Trophoblast cell (in vitro differentiated cells and primary cell): Measurements from ENCODE around the gene PCDH10. TPM values are rescaled to one million over a fixed set of nuclear protein-coding genes. Genes with fewer than 3 reads are reported as not detected.

Experiments used
- DNase-seq, 2 donors: peaks; one replicate each; pipeline ENCODE4 v3.0.0-alpha.2; 2016
- H2AFZ ChIP-seq: 2 replicates; pipeline ENCODE4 v1.6.1; 2013; ENCODE audit warnings: low read length, moderate library complexity, mild to moderate bottlenecking; ENCODE audit not compliant: insufficient read depth, poor library complexity
- H2AK5ac ChIP-seq: 2 replicates; pipeline ENCODE4 v1.6.1; 2013; ENCODE audit warnings: mild to moderate bottlenecking, low read length
- H2BK120ac ChIP-seq: 2 replicates; pipeline ENCODE4 v1.6.1; 2013; ENCODE audit warnings: low read length, mild to moderate bottlenecking, moderate library complexity; ENCODE audit not compliant: insufficient read depth, poor library complexity
- H2BK12ac ChIP-seq: 2 replicates; pipeline ENCODE4 v1.6.1; 2013; ENCODE audit warnings: mild to moderate bottlenecking, low read length, moderate library complexity
- H2BK5ac ChIP-seq: 2 replicates; pipeline ENCODE4 v1.6.1; 2013; ENCODE audit warnings: low read length, low read depth, moderate library complexity, mild to moderate bottlenecking; ENCODE audit not compliant: poor library complexity
- H3K14ac ChIP-seq: 2 replicates; pipeline ENCODE4 v1.6.1; 2013; ENCODE audit warnings: mild to moderate bottlenecking, low read length
- H3K18ac ChIP-seq: 2 replicates; pipeline ENCODE4 v1.6.1; 2013; ENCODE audit warnings: mild to moderate bottlenecking, low read length
- H3K23ac ChIP-seq: 2 replicates; pipeline ENCODE4 v1.6.1; 2013; ENCODE audit warnings: low read length
- H3K27ac ChIP-seq: 2 replicates; pipeline ENCODE4 v1.5.1; 2013; ENCODE audit warnings: low read depth, mild to moderate bottlenecking, inconsistent platforms, low read length, moderate library complexity
- H3K27me3 ChIP-seq: 2 replicates; pipeline ENCODE4 v1.6.1; 2013; ENCODE audit warnings: inconsistent platforms, mild to moderate bottlenecking, low read length, moderate library complexity; ENCODE audit not compliant: insufficient read depth
- H3K36me3 ChIP-seq, 2 experiments: 1 replicate in 1 of 2; 2 replicates in 1 of 2; pipeline ENCODE4 v1.6.1; 2013; ENCODE audit warnings: low read length in 2 of 2, mild to moderate bottlenecking in 2 of 2, moderate library complexity in 1 of 2; ENCODE audit not compliant: insufficient read depth in 2 of 2, control insufficient read depth in 1 of 2
- H3K4ac ChIP-seq: 2 replicates; pipeline ENCODE4 v1.6.1; 2013; ENCODE audit warnings: low read depth, mild to moderate bottlenecking, low read length, moderate library complexity
- H3K4me1 ChIP-seq, 2 experiments: 1 replicate in 1 of 2; 2 replicates in 1 of 2; pipeline ENCODE4 v1.6.1; 2013; ENCODE audit warnings: low read length in 2 of 2, mild to moderate bottlenecking in 2 of 2, moderate library complexity in 1 of 2; ENCODE audit not compliant: insufficient read depth in 2 of 2, control insufficient read depth in 1 of 2
- H3K4me2 ChIP-seq: 2 replicates; pipeline ENCODE4 v1.6.1; 2013; ENCODE audit warnings: inconsistent platforms, mild to moderate bottlenecking, low read length, moderate library complexity
- H3K4me3 ChIP-seq: 2 replicates; pipeline ENCODE4 v1.5.1; 2013; ENCODE audit warnings: mild to moderate bottlenecking, low read depth, low read length, inconsistent platforms
- H3K79me1 ChIP-seq: one replicate; pipeline ENCODE4 v1.6.1; 2013; ENCODE audit warnings: low read length
- H3K79me2 ChIP-seq: 2 replicates; pipeline ENCODE4 v1.6.1; 2013; ENCODE audit warnings: low read length, mild to moderate bottlenecking; ENCODE audit not compliant: control insufficient read depth, insufficient read depth, poor library complexity
- H3K9ac ChIP-seq: 2 replicates; pipeline ENCODE4 v1.6.1; 2013; ENCODE audit warnings: mild to moderate bottlenecking, low read length
- H3K9me3 ChIP-seq: 2 replicates; pipeline ENCODE4 v1.6.1; 2013; ENCODE audit warnings: low read depth, mild to moderate bottlenecking, control low read depth, inconsistent platforms, low read length; ENCODE audit not compliant: insufficient read depth
- H4K12ac ChIP-seq: 2 replicates; pipeline ENCODE4 v1.6.1; 2013; ENCODE audit warnings: low read depth, mild to moderate bottlenecking, low read length, moderate library complexity
- H4K8ac ChIP-seq: 2 replicates; pipeline ENCODE4 v1.6.1; 2013; ENCODE audit warnings: low read depth, mild to moderate bottlenecking, low read length, moderate library complexity
- H4K91ac ChIP-seq: one replicate; pipeline ENCODE4 v1.6.1; 2013; ENCODE audit warnings: low read depth, mild to moderate bottlenecking, low read length, moderate library complexity
- WGBS: extraction: QIAGEN DNeasy Blood & Tissue Kit; methylation state at CpG from one replicate; pipeline ENCODE4 v1.1.7; 2013; ENCODE audit warnings: missing lambda C conversion rate; ENCODE audit not compliant: insufficient read length, insufficient coverage; ENCODE audit errors: extremely low coverage; 5-methylcytosine and 5-hydroxymethylcytosine counted together
- polyA plus RNA-seq: library from polyadenylated mRNA; stranded (reverse); fragments of 200-250 nt; gene quantifications from 2 replicates; pipeline ENCODE4 v1.2.3, GENCODE V29; 2013

Gene PCDH10
- polyA plus RNA-seq = 7.7 and 8.3 TPM in 2 replicates

- H3K9ac ChIP-seq = peak within 1 kb of the TSS; percentile 73
- no peak within 1 kb of the TSS for H2BK12ac ChIP-seq
- peak; percentile 71 to 81 for DNase-seq
- H3K27ac ChIP-seq = no peak within 1 kb of the TSS
- H3K14ac ChIP-seq = no peak within 1 kb of the TSS
- no peak within 1 kb of the TSS for H4K12ac ChIP-seq
- H2AK5ac ChIP-seq = no peak within 1 kb of the TSS
- no peaks in the 10 kb centered on the region for H3K36me3 ChIP-seq
- H4K8ac ChIP-seq = no peak within 1 kb of the TSS
- H3K18ac ChIP-seq = no peak within 1 kb of the TSS
- H3K79me1 ChIP-seq = no peaks in the 10 kb centered on the region
- H3K23ac ChIP-seq = no peak within 1 kb of the TSS
- no peak within 1 kb of the TSS for H2BK5ac ChIP-seq
- no CpG with 5 or more reads among the region's 38 CpGs for WGBS
- H3K27me3 ChIP-seq = peaks cover 38% of the 10 kb centered on the region
- peaks cover 20 to 24% of the 10 kb centered on the region in 2 experiments for H3K4me1 ChIP-seq
- peak within 1 kb of the TSS; percentile 74 for H3K4me3 ChIP-seq
- H3K4ac ChIP-seq = no peak within 1 kb of the TSS
- H4K91ac ChIP-seq = peak within 1 kb of the TSS; percentile 8
- H3K4me2 ChIP-seq = peak within 1 kb of the TSS; percentile 99
- H2AFZ ChIP-seq = peak within 1 kb of the TSS; percentile 93
- no peak within 1 kb of the TSS for H2BK120ac ChIP-seq
- no peaks in the 10 kb centered on the region for H3K79me2 ChIP-seq
- peaks cover 5% of the 10 kb centered on the region for H3K9me3 ChIP-seq
These were observed at the start of gene PCDH10 for GRCh38 chr4:133148690-133149363. TSS of gene PCDH10 (plus strand) at chr4:133149294. CDS start at chr4:133150141, 847 bp downstream.

- H3K27ac ChIP-seq = no peak overlapping the region
- no peak overlapping the region for H3K14ac ChIP-seq
- H3K4ac ChIP-seq = no peak overlapping the region
- H3K36me3 ChIP-seq = no peaks in the 10 kb centered on the region
- H4K12ac ChIP-seq = no peak overlapping the region
- no CpG with 5 or more reads among the region's 6 CpGs for WGBS
- H2BK120ac ChIP-seq = no peak overlapping the region
- H2AK5ac ChIP-seq = no peak overlapping the region
- H2BK12ac ChIP-seq = no peak overlapping the region
- no peak overlapping the region for H3K23ac ChIP-seq
- H3K9ac ChIP-seq = no peak overlapping the region
- no peak overlapping the region for H3K4me3 ChIP-seq
- H2BK5ac ChIP-seq = no peak overlapping the region
- DNase-seq = peak in 1 of 2 donors; percentile 19
- no peaks in the 10 kb centered on the region for H3K79me1 ChIP-seq
- no peak overlapping the region for H2AFZ ChIP-seq
- H3K4me1 ChIP-seq = no peaks in the 10 kb centered on the region
- H3K79me2 ChIP-seq = no peaks in the 10 kb centered on the region
- H3K27me3 ChIP-seq = no peaks in the 10 kb centered on the region
- H3K9me3 ChIP-seq = no peaks in the 10 kb centered on the region
- H3K18ac ChIP-seq = no peak overlapping the region
- H3K4me2 ChIP-seq = no peak overlapping the region
- no peak overlapping the region for H4K8ac ChIP-seq
- H4K91ac ChIP-seq = no peak overlapping the region
These were observed 47.1 kb upstream of the PCDH10 start for GRCh38 chr4:133102043-133102442.

GRCh38 chr4:133102612-133103409, 46.3 kb upstream of the PCDH10 start:
- H3K18ac ChIP-seq = no peak overlapping the region
- H2AFZ ChIP-seq = no peak overlapping the region
- no peaks in the 10 kb centered on the region for H3K36me3 ChIP-seq
- H2AK5ac ChIP-seq = no peak overlapping the region
- no peak overlapping the region for H3K4me3 ChIP-seq
- no peaks in the 10 kb centered on the region for H3K79me2 ChIP-seq
- no peak overlapping the region for H3K4me2 ChIP-seq
- WGBS = no CpG with 5 or more reads among the region's 4 CpGs
- DNase-seq = no peak
- H3K79me1 ChIP-seq = no peaks in the 10 kb centered on the region
- no peaks in the 10 kb centered on the region for H3K27me3 ChIP-seq
- H3K23ac ChIP-seq = no peak overlapping the region
- H2BK120ac ChIP-seq = no peak overlapping the region
- no peak overlapping the region for H3K9ac ChIP-seq
- no peak overlapping the region for H2BK12ac ChIP-seq
- H4K8ac ChIP-seq = no peak overlapping the region
- H3K4me1 ChIP-seq = no peaks in the 10 kb centered on the region
- H3K9me3 ChIP-seq = no peaks in the 10 kb centered on the region
- no peak overlapping the region for H3K14ac ChIP-seq
- no peak overlapping the region for H3K27ac ChIP-seq
- no peak overlapping the region for H2BK5ac ChIP-seq
- H4K12ac ChIP-seq = no peak overlapping the region
- H4K91ac ChIP-seq = no peak overlapping the region
- no peak overlapping the region for H3K4ac ChIP-seq

GRCh38 chr4:133112641-133113040, 36.5 kb upstream of the PCDH10 start:
- Histone ChIP-seq H3K18ac (no peak overlapping the region), H2AFZ (no peak overlapping the region), H3K4ac (no peak overlapping the region), H3K36me3 (no peaks in the 10 kb centered on the region), H2AK5ac (no peak overlapping the region), H2BK120ac (no peak overlapping the region), H3K79me1 (no peaks in the 10 kb centered on the region), H3K27ac (no peak overlapping the region), H3K4me3 (no peak overlapping the region), H3K9ac (no peak overlapping the region), H4K12ac (no peak overlapping the region), H4K91ac (no peak overlapping the region), H3K14ac (no peak overlapping the region), H3K9me3 (no peaks in the 10 kb centered on the region), H3K27me3 (no peaks in the 10 kb centered on the region), H3K79me2 (no peaks in the 10 kb centered on the region), H3K4me2 (no peak overlapping the region), H2BK12ac (no peak overlapping the region), H3K23ac (no peak overlapping the region), H3K4me1 (no peaks in the 10 kb centered on the region), H4K8ac (no peak overlapping the region), H2BK5ac (no peak overlapping the region)
- DNase-seq = no peak
